Calu3 (cell line): ENCODE measurements around the gene RIMS4. TPM values are rescaled to one million over a fixed set of nuclear protein-coding genes. Genes with fewer than 3 reads are reported as not detected.

Source experiments
- BruUV-seq: library from RNA; stranded (reverse); fragments of 400-500 nt; replicated peaks from 2 replicates; lab custom pipeline; 2021; lab: Mats Ljungman, UMichigan
- CTCF ChIA-PET: fragments of 300-600 bp; sonication (Branson Sonifier 250); formaldehyde crosslinking; loops from one replicate; lab custom pipeline; 2022; ENCODE audit warnings: antibody characterized with exemption; lab: Charles Lee
- DNase-seq: peaks from one replicate; pipeline ENCODE4 v3.0.0; 2022
- H3K27ac Mint-ChIP-seq: one replicate; pipeline ENCODE4 v1.8.0; 2022; ENCODE audit warnings: mixed read lengths; ENCODE audit not compliant: unreplicated experiment
- H3K27me3 Mint-ChIP-seq: one replicate; pipeline ENCODE4 v1.8.0; 2022; ENCODE audit warnings: mixed read lengths; ENCODE audit not compliant: unreplicated experiment
- H3K36me3 Mint-ChIP-seq: one replicate; pipeline ENCODE4 v1.8.0; 2022; ENCODE audit warnings: mild to moderate bottlenecking, moderate library complexity, mixed read lengths; ENCODE audit not compliant: insufficient read depth, unreplicated experiment
- H3K4me1 Mint-ChIP-seq: one replicate; pipeline ENCODE4 v1.8.0; 2022; ENCODE audit warnings: mild to moderate bottlenecking, low read depth, mixed read lengths; ENCODE audit not compliant: unreplicated experiment
- H3K4me3 Mint-ChIP-seq: one replicate; pipeline ENCODE4 v1.8.0; 2022; ENCODE audit warnings: mild to moderate bottlenecking, low read depth, moderate library complexity, mixed read lengths; ENCODE audit not compliant: unreplicated experiment
- H3K9me3 Mint-ChIP-seq: one replicate; pipeline ENCODE4 v1.8.0; 2022; ENCODE audit warnings: low read depth, mixed read lengths; ENCODE audit not compliant: unreplicated experiment
- intact Hi-C: fragments of 100-400 bp; cut with micrococcal nuclease; formaldehyde crosslinking; loops from one replicate; pipeline ENCODE4 v1.10.0; 2022; ENCODE audit not compliant: unreplicated experiment
- total RNA-seq: library from RNA; stranded (reverse); gene quantifications from 2 replicates; pipeline ENCODE4 v1.2.3, GENCODE V29; 2022
- TF ChIP-seq, protein P1 (sequence below): fragments of 200-600 bp; IDR thresholded peaks from one replicate; pipeline ENCODE4 v1.8.0; 2022; ENCODE audit warnings: antibody characterized with exemption; ENCODE audit not compliant: unreplicated experiment

RIMS4 gene
- total RNA-seq, 1 experiment from 2014 or later = 0.40 TPM

DNA sequence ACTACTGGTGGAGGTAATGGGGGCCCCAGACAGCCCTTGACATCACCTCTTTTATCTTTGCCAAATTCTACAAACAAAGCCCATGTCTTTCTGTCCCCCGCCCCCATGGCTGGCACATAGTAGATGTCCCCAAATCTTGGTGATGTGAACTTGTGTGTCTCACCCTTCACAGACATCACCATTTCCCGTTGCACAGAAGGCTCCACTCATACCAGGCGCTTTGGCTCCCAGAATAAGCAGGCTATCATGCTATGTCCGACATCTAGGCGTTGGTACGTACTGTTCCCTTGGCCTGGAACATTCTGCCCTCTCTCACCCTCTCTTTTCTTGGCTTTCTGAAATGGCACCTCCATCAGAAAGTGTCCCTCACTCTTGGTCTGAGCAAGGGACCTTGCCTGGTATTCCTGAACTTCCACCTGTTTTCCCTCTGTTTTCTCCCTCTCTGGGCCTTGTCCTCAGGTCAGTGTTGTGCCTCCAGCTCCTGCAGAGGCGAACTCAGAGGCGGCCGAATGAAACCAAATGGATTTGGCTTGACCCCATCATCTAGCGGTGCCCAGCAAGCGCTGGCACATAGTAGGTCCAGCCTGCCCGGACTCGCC, 96.1 kb downstream of the RIMS4 start:
- CTCF ChIA-PET = interaction anchor here (0.8 to 1.8 kb wide), 8 partner anchors 9 to 32 kb away, joined by 3 to 12 read pairs (median 6); no protein-coding TSS in a partner anchor
- BruUV-seq = no TSS peak
- H3K4me1 Mint-ChIP-seq = peaks cover 47% of the 10 kb centered on the region
- DNase-seq = no peak
- peak overlapping the region; percentile 18 for H3K27ac Mint-ChIP-seq
- TF ChIP-seq, protein P1, sequence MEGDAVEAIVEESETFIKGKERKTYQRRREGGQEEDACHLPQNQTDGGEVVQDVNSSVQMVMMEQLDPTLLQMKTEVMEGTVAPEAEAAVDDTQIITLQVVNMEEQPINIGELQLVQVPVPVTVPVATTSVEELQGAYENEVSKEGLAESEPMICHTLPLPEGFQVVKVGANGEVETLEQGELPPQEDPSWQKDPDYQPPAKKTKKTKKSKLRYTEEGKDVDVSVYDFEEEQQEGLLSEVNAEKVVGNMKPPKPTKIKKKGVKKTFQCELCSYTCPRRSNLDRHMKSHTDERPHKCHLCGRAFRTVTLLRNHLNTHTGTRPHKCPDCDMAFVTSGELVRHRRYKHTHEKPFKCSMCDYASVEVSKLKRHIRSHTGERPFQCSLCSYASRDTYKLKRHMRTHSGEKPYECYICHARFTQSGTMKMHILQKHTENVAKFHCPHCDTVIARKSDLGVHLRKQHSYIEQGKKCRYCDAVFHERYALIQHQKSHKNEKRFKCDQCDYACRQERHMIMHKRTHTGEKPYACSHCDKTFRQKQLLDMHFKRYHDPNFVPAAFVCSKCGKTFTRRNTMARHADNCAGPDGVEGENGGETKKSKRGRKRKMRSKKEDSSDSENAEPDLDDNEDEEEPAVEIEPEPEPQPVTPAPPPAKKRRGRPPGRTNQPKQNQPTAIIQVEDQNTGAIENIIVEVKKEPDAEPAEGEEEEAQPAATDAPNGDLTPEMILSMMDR = no peak
- H3K9me3 Mint-ChIP-seq = no peaks in the 10 kb centered on the region
- peaks cover 11% of the 10 kb centered on the region for H3K36me3 Mint-ChIP-seq
- H3K27me3 Mint-ChIP-seq = no peaks in the 10 kb centered on the region
- intact Hi-C loops = loop anchor here (1.0 kb wide), 1 partner anchor 21 kb away; no protein-coding TSS in a partner anchor
- peak overlapping the region; percentile 17 for H3K4me3 Mint-ChIP-seq

DNA sequence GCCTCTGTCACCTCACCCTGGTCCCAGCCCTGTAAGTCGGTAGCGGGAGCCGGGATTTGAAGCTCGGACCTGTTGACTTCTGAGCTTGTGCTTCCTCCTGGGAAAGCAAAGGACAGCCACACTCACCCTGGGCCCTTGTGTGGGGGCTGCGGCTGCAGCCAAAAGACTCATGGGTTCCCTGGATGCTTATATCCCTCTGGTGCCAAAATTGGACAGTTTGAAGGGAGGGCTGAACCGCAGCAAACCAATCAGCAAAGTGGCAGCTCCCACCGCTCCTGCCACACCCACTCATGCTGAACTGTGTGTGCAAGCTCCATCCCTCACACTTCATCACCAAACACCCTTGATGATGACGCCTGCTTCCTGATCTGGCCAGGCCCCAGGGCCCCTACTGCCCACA, 99.1 kb downstream of the RIMS4 start:
- no peaks in the 10 kb centered on the region for H3K9me3 Mint-ChIP-seq
- H3K4me1 Mint-ChIP-seq = peaks cover 36% of the 10 kb centered on the region
- no peak for DNase-seq
- CTCF ChIA-PET = interaction anchor here (0.6 kb wide), 1 partner anchor 14 kb away, joined by 4 read pairs; no protein-coding TSS in a partner anchor
- H3K27me3 Mint-ChIP-seq = no peaks in the 10 kb centered on the region
- H3K27ac Mint-ChIP-seq = no peak overlapping the region
- no peak overlapping the region for H3K4me3 Mint-ChIP-seq
- peaks cover 11% of the 10 kb centered on the region for H3K36me3 Mint-ChIP-seq
- intact Hi-C loops = no loop called here
- no TSS peak for BruUV-seq
- TF ChIP-seq, protein P1 = no peak

DNA sequence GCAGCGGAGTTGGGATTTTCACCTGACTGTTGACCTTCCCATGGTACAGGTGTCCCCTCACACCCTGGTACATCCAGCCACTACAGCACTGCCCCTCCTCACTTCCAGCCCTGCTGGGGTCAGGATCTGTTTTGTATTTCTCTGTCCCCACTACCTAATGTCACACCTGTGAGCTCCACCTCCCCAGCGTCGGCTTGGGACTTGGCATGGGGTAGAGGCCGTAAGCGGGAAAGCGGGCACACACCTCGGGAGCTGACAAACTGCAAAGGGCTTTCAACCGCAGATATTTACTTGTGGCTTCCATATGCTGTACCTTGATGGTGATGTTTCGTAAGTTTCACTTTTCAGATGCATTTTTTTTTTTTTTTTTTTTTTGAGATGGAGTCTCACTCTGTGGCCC, 100.5 kb downstream of the RIMS4 start:
- no peak for DNase-seq
- Mint-ChIP-seq H3K4me3 (no peak overlapping the region), H3K4me1 (peaks cover 22% of the 10 kb centered on the region), H3K27ac (no peak overlapping the region), H3K9me3 (no peaks in the 10 kb centered on the region), H3K27me3 (no peaks in the 10 kb centered on the region), H3K36me3 (peaks cover 5% of the 10 kb centered on the region)
- intact Hi-C loops = no loop called here
- BruUV-seq = no TSS peak
- CTCF ChIA-PET = interaction anchor here (0.7 kb wide), 1 partner anchor 385 kb away, joined by 3 read pairs; no protein-coding TSS in a partner anchor
- TF ChIP-seq, protein P1 = no peak

DNA sequence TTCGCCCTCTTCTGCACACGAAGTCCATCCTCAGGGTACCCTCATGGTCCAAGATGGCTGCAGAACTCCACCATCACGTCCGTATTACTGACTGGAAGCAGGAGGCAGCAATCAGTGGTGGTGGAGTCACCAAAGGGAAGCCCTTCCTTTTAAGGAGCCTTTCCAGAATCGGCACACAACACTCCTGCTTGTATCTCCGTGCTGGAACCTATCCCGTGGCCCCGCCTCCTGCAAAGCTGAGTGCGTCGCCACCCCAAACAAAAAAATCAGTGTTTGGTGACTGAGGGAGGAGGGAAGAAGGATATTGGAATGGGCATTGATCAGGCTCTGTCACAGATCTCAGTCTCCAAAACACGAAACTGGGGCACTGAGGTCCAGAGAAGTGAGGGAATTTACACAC, 101.0 kb downstream of the RIMS4 start:
- TF ChIP-seq, protein P1 = no peak
- Mint-ChIP-seq H3K27ac (no peak overlapping the region), H3K9me3 (no peaks in the 10 kb centered on the region), H3K36me3 (peaks cover under 1% of the 10 kb centered on the region), H3K27me3 (no peaks in the 10 kb centered on the region), H3K4me3 (no peak overlapping the region), H3K4me1 (peaks cover 18% of the 10 kb centered on the region)
- intact Hi-C loops = no loop called here
- CTCF ChIA-PET = interaction anchor here (0.7 kb wide), 1 partner anchor 385 kb away, joined by 3 read pairs; no protein-coding TSS in a partner anchor
- no TSS peak for BruUV-seq
- DNase-seq = no peak
